ENCODE results near the gene WASF3. TPM values are rescaled to one million over a fixed set of nuclear protein-coding genes. Genes with fewer than 3 reads are reported as not detected.
A peak's percentile ranks its signal among the peaks of the same experiment; 100 is the strongest.

Gene WASF3
- total and polyA plus RNA-seq, 2 of the 13 experiments (the other 11 are each of a cell fraction or from before 2014, with no cell fraction given) = 10.4 to 17.2 TPM

DNA sequence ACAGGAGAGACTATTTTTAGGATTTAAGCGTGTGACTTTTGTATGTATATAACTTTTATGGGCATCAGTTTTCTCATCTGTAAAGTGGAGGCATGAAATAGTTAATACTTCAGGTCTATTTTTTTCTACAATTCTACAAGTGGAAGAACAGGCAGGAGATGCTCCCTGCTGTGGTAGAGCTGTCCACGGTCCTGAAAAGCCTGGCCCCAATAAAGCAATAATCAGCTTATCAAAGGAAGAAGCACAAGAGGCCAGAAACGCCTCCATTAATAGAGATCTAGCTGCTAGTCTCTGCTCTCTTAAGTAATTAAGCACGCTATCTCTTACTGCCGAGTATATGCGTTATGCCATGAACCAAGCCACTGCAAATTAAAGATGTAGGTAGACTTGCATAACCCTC lies 28.0 kb upstream of the WASF3 start (continued):
- TF ChIP-seq NR1H2 (CRISPR knock-in tag; IDR thresholded peaks at IDR 0.05; ENCODE audit: borderline replicate concordance, low read depth) (no peak), GATAD2A (CRISPR knock-in tag; IDR thresholded peaks at IDR 0.05) (no peak), EHMT2 (IDR thresholded peaks at IDR 0.05; ENCODE audit: borderline replicate concordance, low read depth, low read length) (peak; percentile 84; the same call in 1 of the 2 replicates), TAF15 (IDR thresholded peaks at IDR 0.05; ENCODE audit: low read depth, low read length, poor library complexity, severe bottlenecking) (no peak), ZNF382 (CRISPR knock-in tag; IDR thresholded peaks at IDR 0.05; ENCODE audit: borderline replicate concordance) (no peak), MIER2 (CRISPR knock-in tag; IDR thresholded peaks at IDR 0.05) (peak; percentile 94), ZFP62 (CRISPR knock-in tag; IDR thresholded peaks at IDR 0.05) (no peak), CENPT (CRISPR knock-in tag; IDR thresholded peaks at IDR 0.05; ENCODE audit: low read depth) (no peak), ZNF232 (CRISPR knock-in tag; IDR thresholded peaks at IDR 0.05; ENCODE audit: borderline replicate concordance) (peak; percentile 48; the same call in 1 of the 2 replicates), ZNF18 (CRISPR knock-in tag; IDR thresholded peaks at IDR 0.05; ENCODE audit: insufficient replicate concordance) (peak; percentile 37), ZFP37 (CRISPR knock-in tag; IDR thresholded peaks at IDR 0.05; ENCODE audit: borderline replicate concordance) (no peak), ZNF160 (CRISPR knock-in tag; IDR thresholded peaks at IDR 0.05) (no peak), ZNF562 (CRISPR knock-in tag; IDR thresholded peaks at IDR 0.05; ENCODE audit: borderline replicate concordance) (no peak), CREM (IDR thresholded peaks at IDR 0.05) (no peak), CREM (CRISPR knock-in tag; IDR thresholded peaks at IDR 0.05) (no peak), EZH2 (conservative IDR thresholded peaks at IDR 0.05; ENCODE audit: low read depth, low read length) (no peak), SNRNP70 (IDR thresholded peaks at IDR 0.05; ENCODE audit: low read depth, low read length) (no peak), FOSL2 (CRISPR knock-in tag; IDR thresholded peaks at IDR 0.05) (no peak), CHD4 (IDR thresholded peaks at IDR 0.05; ENCODE audit: borderline replicate concordance, low read length) (no peak), ZNF468 (CRISPR knock-in tag; IDR thresholded peaks at IDR 0.05) (no peak), NPAS2 (CRISPR knock-in tag; IDR thresholded peaks at IDR 0.05; ENCODE audit: borderline replicate concordance) (no peak), THAP11 (CRISPR knock-in tag; IDR thresholded peaks at IDR 0.05) (0 out of 2 replicates have a peak, but pooled peaks have one; percentile 16), JARID2 (CRISPR knock-in tag; IDR thresholded peaks at IDR 0.05; ENCODE audit: insufficient replicate concordance) (no peak)
- TF ChIP-seq, protein P1, sequence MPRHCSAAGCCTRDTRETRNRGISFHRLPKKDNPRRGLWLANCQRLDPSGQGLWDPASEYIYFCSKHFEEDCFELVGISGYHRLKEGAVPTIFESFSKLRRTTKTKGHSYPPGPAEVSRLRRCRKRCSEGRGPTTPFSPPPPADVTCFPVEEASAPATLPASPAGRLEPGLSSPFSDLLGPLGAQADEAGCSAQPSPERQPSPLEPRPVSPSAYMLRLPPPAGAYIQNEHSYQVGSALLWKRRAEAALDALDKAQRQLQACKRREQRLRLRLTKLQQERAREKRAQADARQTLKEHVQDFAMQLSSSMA (CRISPR knock-in tag; IDR thresholded peaks at IDR 0.05) = no peak
- TF ChIP-seq, protein P2, sequence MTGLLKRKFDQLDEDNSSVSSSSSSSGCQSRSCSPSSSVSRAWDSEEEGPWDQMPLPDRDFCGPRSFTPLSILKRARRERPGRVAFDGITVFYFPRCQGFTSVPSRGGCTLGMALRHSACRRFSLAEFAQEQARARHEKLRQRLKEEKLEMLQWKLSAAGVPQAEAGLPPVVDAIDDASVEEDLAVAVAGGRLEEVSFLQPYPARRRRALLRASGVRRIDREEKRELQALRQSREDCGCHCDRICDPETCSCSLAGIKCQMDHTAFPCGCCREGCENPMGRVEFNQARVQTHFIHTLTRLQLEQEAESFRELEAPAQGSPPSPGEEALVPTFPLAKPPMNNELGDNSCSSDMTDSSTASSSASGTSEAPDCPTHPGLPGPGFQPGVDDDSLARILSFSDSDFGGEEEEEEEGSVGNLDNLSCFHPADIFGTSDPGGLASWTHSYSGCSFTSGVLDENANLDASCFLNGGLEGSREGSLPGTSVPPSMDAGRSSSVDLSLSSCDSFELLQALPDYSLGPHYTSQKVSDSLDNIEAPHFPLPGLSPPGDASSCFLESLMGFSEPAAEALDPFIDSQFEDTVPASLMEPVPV (CRISPR knock-in tag; IDR thresholded peaks at IDR 0.05) = no peak

Data from HepG2 (cell line).